GM12878 (cell line): ENCODE measurements around the gene NEGR1. TPM values are rescaled to one million over a fixed set of nuclear protein-coding genes. Genes with fewer than 3 reads are reported as not detected.

Experiments
- ATAC-seq: fragments of 200-7000 bp; cut with Tn5 transposase; 3 replicates; pipeline ENCODE4 v1.9.1; 2020; ENCODE audit warnings: mild to moderate bottlenecking, moderate library complexity
- BruUV-seq: library from RNA; stranded (reverse); fragments of 400-500 nt; replicated peaks from 2 replicates; lab custom pipeline; 2021; lab: Mats Ljungman, UMichigan
- CTCF ChIA-PET: fragments of 300-600 bp; sonication (Branson Sonifier 250); formaldehyde crosslinking; extraction: SDS; loops from one replicate; lab custom pipeline; 2021; ENCODE audit warnings: inconsistent platforms; lab: Yijun Ruan, JAX
- POLR2A ChIA-PET: fragments of 350-600 bp; formaldehyde crosslinking; extraction: SDS; loops from one replicate; lab custom pipeline; 2021; ENCODE audit warnings: inconsistent platforms; lab: Charles Lee
- RAD21 ChIA-PET: fragments of 300-600 bp; sonication (Branson Sonifier 250); formaldehyde crosslinking; loops from one replicate; lab custom pipeline; 2023; ENCODE audit warnings: antibody characterized with exemption; ENCODE audit not compliant: unreplicated experiment; lab: Charles Lee
- SMC1A ChIA-PET: fragments of 300-600 bp; sonication (Branson Sonifier 250); formaldehyde crosslinking; loops from one replicate; lab custom pipeline; 2023; ENCODE audit not compliant: unreplicated experiment, uncharacterized antibody; lab: Charles Lee
- DNase-seq: peaks from one replicate; pipeline ENCODE4 v3.0.0-alpha.2; 2011; ENCODE audit warnings: low read depth, low spot score
- FAIRE-seq: peaks from 3 replicates; lab custom pipeline; 2011; peaks lifted over from hg19 to GRCh38; lab: Jason Lieb, UNC
- H2AFZ ChIP-seq: 2 replicates; pipeline ENCODE4 v1.6.0; 2011; ENCODE audit warnings: low read depth, low read length, control low read depth; ENCODE audit not compliant: control insufficient read depth
- H3K27ac ChIP-seq: 2 replicates; pipeline ENCODE4 v1.5.1; 2011; ENCODE audit warnings: control low read depth; ENCODE audit not compliant: control insufficient read depth, insufficient read depth
- H3K27me3 ChIP-seq, 2 experiments: replicated peaks in 1 of 2; 2 replicates each; pipeline versions ENCODE4 v1.6.0 to v1.6.1; 2011; ENCODE audit warnings: low read length in 1 of 2; ENCODE audit not compliant: control insufficient read depth in 2 of 2, insufficient read depth in 2 of 2
- H3K36me3 ChIP-seq, 2 experiments: 2 replicates each; pipeline ENCODE4 v1.5.1; 2011; ENCODE audit warnings: low read length in 1 of 2; ENCODE audit not compliant: control insufficient read depth in 2 of 2, insufficient read depth in 2 of 2
- H3K4me1 ChIP-seq: 2 replicates; pipeline ENCODE4 v1.6.1; 2011; ENCODE audit warnings: mild to moderate bottlenecking, low read length, moderate library complexity, mixed read lengths; ENCODE audit not compliant: control insufficient read depth, insufficient read depth
- H3K4me2 ChIP-seq: 2 replicates; pipeline ENCODE4 v1.6.0; 2011; ENCODE audit warnings: control low read depth; ENCODE audit not compliant: control insufficient read depth, insufficient read depth
- H3K4me3 ChIP-seq: fragments of 200-600 bp; sonication (generic); 2 replicates; pipeline ENCODE4 v1.5.1; 2016
- H3K79me2 ChIP-seq: 2 replicates; pipeline ENCODE4 v1.6.0; 2011; ENCODE audit warnings: low read length; ENCODE audit not compliant: control insufficient read depth, insufficient read depth
- H3K9ac ChIP-seq: 2 replicates; pipeline ENCODE4 v1.8.0; 2011; ENCODE audit warnings: low read length, control low read depth, mixed read lengths; ENCODE audit not compliant: control insufficient read depth, insufficient read depth
- H3K9me3 ChIP-seq: replicated peaks from 3 replicates; pipeline ENCODE4 v1.5.1; 2011; ENCODE audit warnings: mild to moderate bottlenecking, low read length; ENCODE audit not compliant: control insufficient read depth, insufficient read depth
- H4K20me1 ChIP-seq: 2 replicates; pipeline ENCODE4 v1.6.0; 2011; ENCODE audit not compliant: control insufficient read depth, insufficient read depth
- CEBPZ ChIP-seq: fragments of 150-350 bp; IDR thresholded peaks from 2 replicates; pipeline ENCODE4 v1.6.1; 2016; ENCODE audit warnings: low read depth, low read length
- CREM ChIP-seq: IDR thresholded peaks from 2 replicates; pipeline ENCODE4 v1.6.1; 2014; ENCODE audit warnings: antibody characterized with exemption, low read depth
- FOXK2 ChIP-seq: fragments of 450-650 bp; IDR thresholded peaks from 2 replicates; pipeline ENCODE4 v1.6.1; 2017; ENCODE audit warnings: mild to moderate bottlenecking, moderate library complexity
- MAX ChIP-seq: IDR thresholded peaks from 2 replicates; pipeline ENCODE4 v1.6.1; 2012; ENCODE audit warnings: low read depth, low read length, improper control_type of control experiment
- MLLT1 ChIP-seq: fragments of 450-650 bp; IDR thresholded peaks from 2 replicates; pipeline ENCODE4 v1.6.1; 2016; ENCODE audit warnings: mild to moderate bottlenecking
- WRNIP1 ChIP-seq: IDR thresholded peaks from 2 replicates; pipeline ENCODE4 v1.6.1; 2011; ENCODE audit warnings: low read depth, low read length, improper control_type of control experiment, borderline replicate concordance
- ZNF687 ChIP-seq: fragments of 450-650 bp; IDR thresholded peaks from 2 replicates; pipeline ENCODE4 v1.6.1; 2017; ENCODE audit warnings: mild to moderate bottlenecking, moderate library complexity
- WGBS: methylation state at CpG from one replicate; pipeline ENCODE4 v1.1.6; 2016; ENCODE audit warnings: low lambda C conversion rate; ENCODE audit not compliant: insufficient replicate concordance, insufficient coverage; ENCODE audit errors: missing lambda C conversion rate; 5-methylcytosine and 5-hydroxymethylcytosine counted together
- in situ Hi-C: fragments of 300-500 bp; cut with MboI; formaldehyde crosslinking; loops from 9 replicates; pipeline ENCODE4 v1.14.3; 2018; ENCODE audit warnings: mixed read lengths
- intact Hi-C: fragments of 100-400 bp; cut with micrococcal nuclease; formaldehyde crosslinking; loops from one replicate; pipeline ENCODE4 v1.14.2; 2022; ENCODE audit not compliant: unreplicated experiment
- polyA plus RNA-seq, 11 experiments: library from polyadenylated mRNA; depleted of rRNA in 4 of 11; unstranded in 6 of 11; stranded (reverse) in 5 of 11; fragments of >200 nt; fragmentation: Nextera tagmentation in 4 of 11; fragmentation: Illumina TruSeq in 1 of 11; extraction: Ambion mirVana in 4 of 11; extraction: Trizol in 1 of 11; gene quantifications; 1 replicate in 1 of 11; 2 replicates in 10 of 11; pipeline versions ENCODE4 v1.2.1 to v1.2.3, GENCODE V29; 2011 to 2016; ENCODE audit warnings: inconsistent platforms in 2 of 11, missing spikeins in 2 of 11, low read depth in 1 of 11
- total RNA-seq, 4 experiments: library from RNA; depleted of rRNA in 3 of 4; stranded (reverse); fragments of >200 nt in 3 of 4; fragmentation: Illumina TruSeq in 1 of 4; extraction: Trizol in 1 of 4; gene quantifications; 2 replicates each; pipeline versions ENCODE4 v1.2.1 to v1.2.3, GENCODE V29; 2013 to 2021

NEGR1 gene
- total and polyA plus RNA-seq, 10 of the 15 experiments (the other 5 are each of a cell fraction or from before 2014, with no cell fraction given) = under 0.01 to 0.03 (median 0.01) TPM; not detected in 7

- no peak for TF ChIP-seq MLLT1
- TF ChIP-seq ZNF687 = no peak
Observed at GRCh38 chr1:71967670-71968069, 314.7 kb downstream of the NEGR1 start (continued).

- TF ChIP-seq CEBPZ = no peak
- TF ChIP-seq CREM = no peak
- no peak for TF ChIP-seq WRNIP1
- TF ChIP-seq FOXK2 = no peak
- no peak for TF ChIP-seq MAX
- Histone ChIP-seq H3K4me3 (no peak overlapping the region), H3K4me1 (no peaks in the 10 kb centered on the region), H3K27ac (no peak overlapping the region), H3K9me3 (no peaks in the 10 kb centered on the region), H4K20me1 (no peaks in the 10 kb centered on the region), H3K4me2 (no peak overlapping the region), H3K79me2 (no peaks in the 10 kb centered on the region), H3K27me3 (no peaks in the 10 kb centered on the region), H3K36me3 (no peaks in the 10 kb centered on the region), H2AFZ (no peak overlapping the region), H3K9ac (no peak overlapping the region)
- intact Hi-C loops (no loop called here), in situ Hi-C loops (no loop called here)
- WGBS = 35% methylated on average over 6 of the region's 6 CpGs
- no peak for FAIRE-seq
- ChIA-PET RAD21 (no interaction called here), POLR2A (no interaction called here), CTCF (no interaction called here), SMC1A (interaction anchor here (0.6 to 1.6 kb wide), 2 partner anchors 13 to 173 kb away, joined by 4 to 6 read pairs; no protein-coding TSS in a partner anchor)
- ATAC-seq = no peak
- DNase-seq = no peak
- BruUV-seq = no TSS peak
Observed at GRCh38 chr1:71964188-71964587, 318.2 kb downstream of the NEGR1 start.
